OCI-LY3 (cell line): ENCODE measurements around the gene RPGRIP1L.

ENCODE experiments used
- CTCF ChIP-seq: fragments of 200-600, 300-600 bp; sonication (generic); IDR thresholded peaks from 2 replicates; pipeline ENCODE4 v1.5.1; 2014; ENCODE audit warnings: antibody characterized with exemption, low read length, low read depth
- EZH2phosphoT487 ChIP-seq: fragments of 200-600 bp; shearing (Covaris generic); IDR thresholded peaks from 2 replicates; pipeline ENCODE4 v1.6.1; 2018; ENCODE audit warnings: antibody characterized with exemption, mixed run types, low read depth

- TF ChIP-seq CTCF (no peak), EZH2phosphoT487 (no peak)
Measured at GRCh38 chr16:53600126-53600525, 103.5 kb downstream of the RPGRIP1L start.
